ENCODE results near the gene FAM110D. TPM values are rescaled to one million over a fixed set of nuclear protein-coding genes. Genes with fewer than 3 reads are reported as not detected.

The FAM110D gene
- total and polyA plus RNA-seq, 2 experiments from 2014 or later, result 0.24 to 0.39 TPM

GRCh38 chr1:26124418-26125331, 34.2 kb upstream of the FAM110D start (continued):
- TF ChIP-seq ZNF462 (CRISPR knock-in tag; IDR thresholded peaks at IDR 0.05) (no peak), STAT1 (IDR thresholded peaks at IDR 0.05; ENCODE audit: unreplicated experiment) (no peak), CREB1 (CRISPR knock-in tag; IDR thresholded peaks at IDR 0.05; ENCODE audit: low read depth) (no peak), JUNB (IDR thresholded peaks at IDR 0.05; ENCODE audit: unreplicated experiment) (no peak)

- Mint-ChIP-seq H3K4me1 (peaks cover 10% of the 10 kb centered on the region; the same call in 2 of the 3 replicates), H3K27me3 (ENCODE audit: insufficient read depth, low read depth, poor library complexity) (no peaks in the 10 kb centered on the region), H3K27ac (no peak overlapping the region), H3K4me3 (no peak overlapping the region), H3K36me3 (ENCODE audit: low read depth) (no peaks in the 10 kb centered on the region), H3K9me3 (no peaks in the 10 kb centered on the region)
- H2AFZ ChIP-seq, result no peak overlapping the region
- no peak overlapping the region for H3K27ac ChIP-seq (ENCODE audit: low read depth)
- ATAC-seq (no peak), DNase-seq (ENCODE audit: low spot score) (no peak)
- no peaks in the 10 kb centered on the region for H3K79me2 ChIP-seq (replicated peaks; ENCODE audit: insufficient read depth)
- H3K36me3 ChIP-seq (ENCODE audit: insufficient read depth), result no peaks in the 10 kb centered on the region
- no peaks in the 10 kb centered on the region; the same call in 1 of the 2 replicates for H4K20me1 ChIP-seq (replicated peaks; ENCODE audit: insufficient read depth)
- no peaks in the 10 kb centered on the region for H3F3A ChIP-seq (replicated peaks; ENCODE audit: low read depth)
- H3K27me3 ChIP-seq (ENCODE audit: insufficient read depth), result no peaks in the 10 kb centered on the region
- H3K4me3 ChIP-seq, result no peak overlapping the region
- H3K9me2 ChIP-seq (ENCODE audit: insufficient read depth), result no peaks in the 10 kb centered on the region
- H3K4me2 ChIP-seq, result no peak overlapping the region
- no peaks in the 10 kb centered on the region for H3K4me1 ChIP-seq (ENCODE audit: insufficient read depth)
- TF ChIP-seq CTCF (conservative IDR thresholded peaks at IDR 0.05; ENCODE audit: low read depth in 2 of 2) (no peak), ZNF462 (CRISPR knock-in tag; IDR thresholded peaks at IDR 0.05) (no peak), NANOG (IDR thresholded peaks at IDR 0.05; ENCODE audit: borderline replicate concordance) (no peak)
Measured at GRCh38 chr1:26125382-26125781, 33.5 kb upstream of the FAM110D start.
